K562 (cell line): ENCODE measurements around the gene ARFGEF2. TPM values are rescaled to one million over a fixed set of nuclear protein-coding genes. Genes with fewer than 3 reads are reported as not detected.
A peak's percentile ranks its signal among the peaks of the same experiment; 100 is the strongest.

Experiments used
- ATAC-seq: fragments of 200-7000 bp; cut with Tn5 transposase; 3 replicates; pipeline ENCODE4 v1.9.1; 2020; ENCODE audit warnings: moderate library complexity
- BruUV-seq: library from RNA; stranded (reverse); fragments of 400-500 nt; replicated peaks from 2 replicates; lab custom pipeline; 2021; lab: Mats Ljungman, UMichigan
- CTCF ChIA-PET: fragments of 300-600 bp; formaldehyde crosslinking; extraction: SDS; loops from one replicate; lab custom pipeline; 2021; ENCODE audit warnings: low intra/inter-chr PET ratio; lab: Yijun Ruan, JAX
- POLR2A ChIA-PET: fragments of 300-600, 350-650 bp; sonication (Branson Sonifier 250); formaldehyde crosslinking; extraction: SDS; loops from one replicate; lab custom pipeline; 2021; ENCODE audit warnings: antibody characterized with exemption, inconsistent platforms; lab: Yijun Ruan, JAX
- DNase-seq, 4 experiments: peaks; one replicate each; pipeline versions ENCODE4 v3.0.0 to v3.0.0-alpha.2; 2011 to 2018; ENCODE audit warnings: low spot score in 3 of 4, mixed read lengths in 3 of 4; ENCODE audit errors: extremely low read depth in 1 of 4
- FAIRE-seq: peaks from 2 replicates; lab custom pipeline; 2011; peaks lifted over from hg19 to GRCh38; lab: Jason Lieb, UNC
- H2AFZ ChIP-seq: 2 replicates; pipeline ENCODE4 v1.6.0; 2011; ENCODE audit warnings: low read depth, low read length, control low read depth, inconsistent platforms
- H3K27ac ChIP-seq: fragments of 200-600 bp; 3 replicates; pipeline ENCODE4 v1.8.0; 2011; ENCODE audit warnings: low read depth, mild to moderate bottlenecking, control low read depth, inconsistent platforms, low read length, moderate library complexity, mixed read lengths; ENCODE audit errors: extremely low read depth
- H3K27me3 ChIP-seq, 2 experiments: fragments of 300-600 bp in 1 of 2; 2 replicates in 1 of 2; 3 replicates in 1 of 2; pipeline versions ENCODE4 v1.6.0 to v1.8.0; 2011; ENCODE audit warnings: inconsistent platforms in 2 of 2, low read length in 2 of 2, mild to moderate bottlenecking in 1 of 2, mixed read lengths in 1 of 2, moderate library complexity in 1 of 2; ENCODE audit not compliant: control insufficient read depth in 2 of 2, insufficient read depth in 2 of 2
- H3K36me3 ChIP-seq: fragments of 300-600 bp; 3 replicates; pipeline ENCODE4 v1.8.0; 2011; ENCODE audit warnings: mild to moderate bottlenecking, low read length, inconsistent platforms; ENCODE audit not compliant: control insufficient read depth, insufficient read depth
- H3K4me1 ChIP-seq, 2 experiments: fragments of 200-600 bp in 1 of 2; replicated peaks in 1 of 2; 2 replicates in 1 of 2; 3 replicates in 1 of 2; pipeline versions ENCODE4 v1.5.1 to v1.8.0; 2011; ENCODE audit warnings: inconsistent platforms in 2 of 2, low read length in 2 of 2, mild to moderate bottlenecking in 1 of 2, mixed read lengths in 1 of 2, moderate library complexity in 1 of 2; ENCODE audit not compliant: control insufficient read depth in 2 of 2, insufficient read depth in 2 of 2
- H3K4me2 ChIP-seq: 2 replicates; pipeline ENCODE4 v1.6.1; 2011; ENCODE audit warnings: low read length, control low read depth, inconsistent platforms, mixed read lengths; ENCODE audit not compliant: insufficient read depth
- H3K4me3 ChIP-seq: fragments of 200-600 bp; sonication (generic), shearing (Covaris generic); 2 replicates; pipeline ENCODE4 v1.5.1; 2016; ENCODE audit warnings: control low read depth, inconsistent platforms
- H3K79me2 ChIP-seq: fragments of 200-600 bp; 3 replicates; pipeline ENCODE4 v1.8.0; 2011; ENCODE audit warnings: low read length, inconsistent platforms; ENCODE audit not compliant: control insufficient read depth, insufficient read depth
- H3K9ac ChIP-seq, 2 experiments: 2 replicates each; pipeline versions ENCODE4 v1.6.0 to v1.6.1; 2011; ENCODE audit warnings: low read depth in 2 of 2, low read length in 2 of 2, control low read depth in 1 of 2, inconsistent platforms in 1 of 2, mild to moderate bottlenecking in 1 of 2, mixed read lengths in 1 of 2; ENCODE audit not compliant: insufficient read depth in 1 of 2
- H3K9me1 ChIP-seq: one replicate; pipeline ENCODE4 v1.6.0; 2011; ENCODE audit warnings: inconsistent platforms, mild to moderate bottlenecking, low read length, moderate library complexity; ENCODE audit not compliant: control insufficient read depth, insufficient read depth
- H3K9me3 ChIP-seq: replicated peaks from 2 replicates; pipeline ENCODE4 v1.5.1; 2011; ENCODE audit warnings: low read depth, low read length, inconsistent platforms; ENCODE audit not compliant: control insufficient read depth, insufficient read depth
- H4K20me1 ChIP-seq: replicated peaks from 2 replicates; pipeline ENCODE4 v1.6.1; 2011; ENCODE audit warnings: low read length, inconsistent platforms, mixed read lengths; ENCODE audit not compliant: control insufficient read depth, insufficient read depth
- E2F3 ChIP-seq: fragments of 250-450 bp; sonication (Bioruptor Pico); IDR thresholded peaks from 2 replicates; pipeline ENCODE4 v1.4.0; 2020; ENCODE audit warnings: mild to moderate bottlenecking
- POLR2H ChIP-seq: IDR thresholded peaks from 2 replicates; pipeline ENCODE4 v1.6.1; 2016; ENCODE audit warnings: missing genetic modification characterization, low read depth, mild to moderate bottlenecking, control low read depth, missing compliant biosample characterization, moderate library complexity
- RHOXF2B ChIP-seq: fragments of 250-450 bp; sonication (Bioruptor Pico); conservative IDR thresholded peaks from 2 replicates; pipeline ENCODE4 v1.5.1; 2021
- ZNF444 ChIP-seq: fragments of 250-450 bp; sonication (Bioruptor Pico); IDR thresholded peaks from 2 replicates; pipeline ENCODE4 v1.4.0; 2020; ENCODE audit warnings: mild to moderate bottlenecking, moderate library complexity
- WGBS: fragments of 100-300 bp; shearing (Covaris generic); methylation state at CpG from one replicate; pipeline ENCODE4 v1.1.6; 2016; ENCODE audit warnings: low coverage, mixed read lengths; ENCODE audit not compliant: insufficient coverage; ENCODE audit errors: missing lambda C conversion rate; 5-methylcytosine and 5-hydroxymethylcytosine counted together
- in situ Hi-C: fragments of 300-500 bp; cut with MboI; formaldehyde crosslinking; loops from 4 replicates; pipeline ENCODE4 v1.15.0; 2018; ENCODE audit warnings: inconsistent platforms, mixed read lengths
- intact Hi-C: fragments of 100-400 bp; cut with micrococcal nuclease; formaldehyde crosslinking; loops from 2 replicates; pipeline ENCODE4 v1.14.2; 2022
- polyA plus RNA-seq, 8 experiments: library from polyadenylated mRNA; depleted of rRNA in 4 of 8; stranded (reverse) in 5 of 8; unstranded in 3 of 8; fragments of >200 nt; fragmentation: Nextera tagmentation in 2 of 8; fragmentation: Illumina TruSeq in 1 of 8; extraction: Ambion mirVana in 2 of 8; extraction: Trizol in 1 of 8; gene quantifications; 2 replicates each; pipeline versions ENCODE4 v1.2.1 to v1.2.3, GENCODE V29; 2011 to 2014; ENCODE audit warnings: inconsistent platforms in 1 of 8, missing spikeins in 1 of 8
- total RNA-seq, 7 experiments: library from RNA; depleted of rRNA in 6 of 7; stranded (reverse); fragments of >200 nt in 6 of 7; fragmentation: Illumina TruSeq in 2 of 7; extraction: Trizol in 2 of 7; gene quantifications; 2 replicates each; pipeline versions ENCODE4 v1.2.1 to v1.2.3, GENCODE V29; 2011 to 2021; ENCODE audit warnings: low replicate concordance in 1 of 7
- TF ChIP-seq, protein P1 (sequence below): fragments of 250-450 bp; sonication (Bioruptor Pico); IDR thresholded peaks from 2 replicates; pipeline ENCODE4 v1.5.0; 2022; ENCODE audit warnings: mild to moderate bottlenecking

The ARFGEF2 gene
- total and polyA plus RNA-seq, 9 of the 15 experiments (the other 6 are each of a cell fraction or from before 2014, with no cell fraction given) = 4.2 to 18.8 (median 13.7) TPM

DNA sequence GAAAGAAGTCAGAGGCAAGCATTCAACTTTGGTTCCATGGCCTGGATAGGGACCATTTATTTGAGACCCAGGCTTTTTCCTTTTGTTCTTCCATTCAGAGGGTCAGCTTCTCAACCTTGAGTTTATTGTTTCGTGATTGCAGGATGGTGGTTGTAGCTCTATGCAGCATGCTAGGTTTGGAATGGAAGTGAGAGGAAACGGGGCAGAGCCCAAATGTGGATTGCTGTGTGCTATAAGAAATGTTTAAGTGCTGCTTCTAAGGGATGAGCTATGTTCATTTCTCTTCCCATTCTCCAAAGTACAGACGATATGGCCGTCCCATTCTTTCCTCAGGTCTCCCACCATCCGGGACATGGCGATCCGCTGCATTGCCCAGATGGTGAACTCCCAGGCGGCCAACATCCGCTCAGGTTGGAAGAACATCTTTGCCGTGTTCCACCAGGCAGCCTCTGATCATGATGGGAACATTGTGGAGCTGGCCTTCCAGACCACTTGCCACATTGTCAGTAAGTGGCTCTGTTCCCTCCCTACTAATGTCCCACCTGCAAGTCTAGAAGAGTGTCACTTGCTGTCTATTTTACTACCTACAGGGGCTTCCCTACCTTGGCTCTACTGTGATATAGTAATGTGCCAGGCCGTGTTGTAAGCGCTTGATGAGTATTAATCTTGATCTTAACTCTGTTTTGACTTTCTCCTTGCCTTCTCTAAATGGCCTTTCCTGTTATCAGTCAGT lies 88.6 kb downstream of the ARFGEF2 start:
- no peak overlapping the region for H2AFZ ChIP-seq
- FAIRE-seq = no peak
- WGBS = 89% methylated on average over 12 of the region's 12 CpGs
- no peak overlapping the region for H3K4me3 ChIP-seq
- H3K79me2 ChIP-seq = no peaks in the 10 kb centered on the region
- no peak for ATAC-seq
- H4K20me1 ChIP-seq = no peaks in the 10 kb centered on the region
- H3K9me1 ChIP-seq = no peaks in the 10 kb centered on the region
- intact Hi-C loops (no loop called here), in situ Hi-C loops (no loop called here)
- H3K9me3 ChIP-seq = no peaks in the 10 kb centered on the region
- no peak overlapping the region for H3K4me2 ChIP-seq
- ChIA-PET CTCF (no interaction called here), POLR2A (interaction anchor here (0.6 kb wide), 1 partner anchor 134 kb away, joined by 3 read pairs; no protein-coding TSS in a partner anchor)
- TF ChIP-seq POLR2H (tag) (no peak), E2F3 (CRISPR knock-in tag) (no peak), RHOXF2B (CRISPR knock-in tag) (no peak), ZNF444 (no peak)
- TF ChIP-seq, protein P1, sequence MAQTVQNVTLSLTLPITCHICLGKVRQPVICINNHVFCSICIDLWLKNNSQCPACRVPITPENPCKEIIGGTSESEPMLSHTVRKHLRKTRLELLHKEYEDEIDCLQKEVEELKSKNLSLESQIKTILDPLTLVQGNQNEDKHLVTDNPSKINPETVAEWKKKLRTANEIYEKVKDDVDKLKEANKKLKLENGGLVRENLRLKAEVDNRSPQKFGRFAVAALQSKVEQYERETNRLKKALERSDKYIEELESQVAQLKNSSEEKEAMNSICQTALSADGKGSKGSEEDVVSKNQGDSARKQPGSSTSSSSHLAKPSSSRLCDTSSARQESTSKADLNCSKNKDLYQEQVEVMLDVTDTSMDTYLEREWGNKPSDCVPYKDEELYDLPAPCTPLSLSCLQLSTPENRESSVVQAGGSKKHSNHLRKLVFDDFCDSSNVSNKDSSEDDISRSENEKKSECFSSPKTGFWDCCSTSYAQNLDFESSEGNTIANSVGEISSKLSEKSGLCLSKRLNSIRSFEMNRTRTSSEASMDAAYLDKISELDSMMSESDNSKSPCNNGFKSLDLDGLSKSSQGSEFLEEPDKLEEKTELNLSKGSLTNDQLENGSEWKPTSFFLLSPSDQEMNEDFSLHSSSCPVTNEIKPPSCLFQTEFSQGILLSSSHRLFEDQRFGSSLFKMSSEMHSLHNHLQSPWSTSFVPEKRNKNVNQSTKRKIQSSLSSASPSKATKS (CRISPR knock-in tag) = no peak
- peaks cover 75% of the 10 kb centered on the region; the same call in 2 of the 3 replicates for H3K36me3 ChIP-seq
- H3K9ac ChIP-seq = peak overlapping the region in 1 of 2 experiments; percentile 27; a peak in 1 of 4 replicates
- no peak overlapping the region; the same call in 2 of the 3 replicates for H3K27ac ChIP-seq
- no peak for DNase-seq
- H3K27me3 ChIP-seq = no peaks in the 10 kb centered on the region
- BruUV-seq = no TSS peak
- H3K4me1 ChIP-seq = no peaks in the 10 kb centered on the region
